HFFc6 (cell line): Measurements from ENCODE around the gene SLC35D3. TPM values are rescaled to one million over a fixed set of nuclear protein-coding genes. Genes with fewer than 3 reads are reported as not detected.

ENCODE experiments used
- DNase-seq: peaks from one replicate; pipeline ENCODE4 v3.0.0-alpha.2; 2018
- H3K27ac Mint-ChIP-seq: 2 replicates; pipeline ENCODE4 v1.8.0; 2020; ENCODE audit warnings: mild to moderate bottlenecking, mixed read lengths
- H3K27me3 Mint-ChIP-seq: 2 replicates; pipeline ENCODE4 v1.8.0; 2021; ENCODE audit warnings: mild to moderate bottlenecking, moderate library complexity, mixed read lengths; ENCODE audit not compliant: insufficient read depth
- H3K36me3 Mint-ChIP-seq: 2 replicates; pipeline ENCODE4 v1.8.0; 2021; ENCODE audit warnings: low read depth, mixed read lengths
- H3K4me1 Mint-ChIP-seq: 2 replicates; pipeline ENCODE4 v1.8.0; 2020; ENCODE audit warnings: low read depth, mixed read lengths
- H3K4me3 Mint-ChIP-seq: 2 replicates; pipeline ENCODE4 v1.8.0; 2020; ENCODE audit warnings: mild to moderate bottlenecking, moderate library complexity, mixed read lengths
- H3K9me3 Mint-ChIP-seq: 2 replicates; pipeline ENCODE4 v1.8.0; 2020; ENCODE audit warnings: mild to moderate bottlenecking, mixed read lengths
- total RNA-seq, 6 experiments: library from RNA; stranded (reverse); fragmentation: NEBNext Ultra II Directional; extraction: Animal tissue kit (Norgen Biotek cat#: 25700); gene quantifications; 2 replicates in 1 of 6; 3 replicates in 5 of 6; pipeline ENCODE4 v1.2.3, GENCODE V29; 2021
- TF ChIP-seq, protein P1 (sequence below): fragments of 200-600 bp; sonication (generic); IDR thresholded peaks from 2 replicates; pipeline ENCODE4 v1.5.0; 2021; ENCODE audit warnings: antibody characterized with exemption, mild to moderate bottlenecking

Gene SLC35D3
- total RNA-seq, 6 experiments from 2014 or later: not detected

DNA sequence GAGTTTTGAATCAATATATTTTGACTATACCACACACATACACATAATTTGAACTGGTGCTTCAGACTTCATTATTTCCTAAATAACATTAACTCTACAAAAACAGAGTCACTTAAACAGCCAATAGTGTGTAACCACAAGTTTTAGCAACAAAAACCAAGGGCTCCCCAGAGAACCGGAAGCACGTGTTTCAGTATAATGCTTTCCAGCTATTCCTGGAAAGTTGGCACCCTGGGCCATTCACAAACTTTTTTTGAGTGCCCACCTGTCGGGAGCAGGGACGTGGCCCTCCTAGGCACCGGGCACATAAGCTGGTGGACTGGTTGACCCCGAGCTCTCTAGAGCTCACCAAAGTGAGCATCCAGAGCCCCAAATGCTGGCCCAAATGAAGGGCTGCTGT lies 1.9 kb upstream of the SLC35D3 start:
- Mint-ChIP-seq H3K27me3 (peaks cover 19% of the 10 kb centered on the region), H3K4me3 (peak overlapping the region; percentile 75; the same call in 1 of the 2 replicates), H3K27ac (no peak overlapping the region)

DNA sequence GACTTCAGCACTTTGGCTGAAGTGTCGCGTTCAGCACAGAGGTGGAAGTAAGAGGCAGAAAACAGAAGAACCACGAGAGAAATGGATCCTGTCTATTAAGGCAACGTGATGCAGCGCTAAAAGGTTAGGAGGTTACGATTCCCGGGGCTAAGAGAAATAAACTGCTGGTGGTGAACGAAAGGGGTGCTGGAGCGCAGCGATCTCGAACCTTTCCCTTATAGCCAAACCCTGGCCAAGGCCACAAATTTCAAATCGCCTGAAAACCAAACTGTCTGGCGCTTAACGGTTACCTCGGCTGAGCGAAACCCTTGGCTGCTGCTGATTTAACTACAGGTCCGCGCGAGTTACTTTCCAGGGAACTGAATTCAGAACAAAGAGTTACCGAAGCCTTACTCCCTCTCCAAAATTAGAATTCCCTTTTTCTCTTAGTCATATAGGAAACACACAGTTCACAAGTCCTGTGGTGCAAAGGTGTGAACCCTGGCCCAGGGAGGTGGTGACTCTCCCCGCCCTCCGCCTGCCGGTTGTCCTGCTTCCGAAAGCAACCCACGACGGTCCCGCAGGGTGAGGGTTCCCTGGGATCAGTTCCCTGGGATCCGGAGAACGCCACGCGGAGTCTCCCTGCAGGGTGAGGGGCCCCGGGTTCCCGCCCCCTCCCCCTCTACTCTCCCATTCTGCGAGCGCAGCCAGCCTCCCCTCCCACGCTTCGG lies 1.3 kb upstream of the SLC35D3 start:
- Mint-ChIP-seq H3K36me3 (no peaks in the 10 kb centered on the region), H3K27ac (no peak overlapping the region), H3K4me3 (peak overlapping the region; percentile 75), H3K4me1 (peaks cover 9% of the 10 kb centered on the region), H3K9me3 (no peaks in the 10 kb centered on the region), H3K27me3 (peaks cover 21% of the 10 kb centered on the region)
- no peak for DNase-seq
- TF ChIP-seq, protein P1, sequence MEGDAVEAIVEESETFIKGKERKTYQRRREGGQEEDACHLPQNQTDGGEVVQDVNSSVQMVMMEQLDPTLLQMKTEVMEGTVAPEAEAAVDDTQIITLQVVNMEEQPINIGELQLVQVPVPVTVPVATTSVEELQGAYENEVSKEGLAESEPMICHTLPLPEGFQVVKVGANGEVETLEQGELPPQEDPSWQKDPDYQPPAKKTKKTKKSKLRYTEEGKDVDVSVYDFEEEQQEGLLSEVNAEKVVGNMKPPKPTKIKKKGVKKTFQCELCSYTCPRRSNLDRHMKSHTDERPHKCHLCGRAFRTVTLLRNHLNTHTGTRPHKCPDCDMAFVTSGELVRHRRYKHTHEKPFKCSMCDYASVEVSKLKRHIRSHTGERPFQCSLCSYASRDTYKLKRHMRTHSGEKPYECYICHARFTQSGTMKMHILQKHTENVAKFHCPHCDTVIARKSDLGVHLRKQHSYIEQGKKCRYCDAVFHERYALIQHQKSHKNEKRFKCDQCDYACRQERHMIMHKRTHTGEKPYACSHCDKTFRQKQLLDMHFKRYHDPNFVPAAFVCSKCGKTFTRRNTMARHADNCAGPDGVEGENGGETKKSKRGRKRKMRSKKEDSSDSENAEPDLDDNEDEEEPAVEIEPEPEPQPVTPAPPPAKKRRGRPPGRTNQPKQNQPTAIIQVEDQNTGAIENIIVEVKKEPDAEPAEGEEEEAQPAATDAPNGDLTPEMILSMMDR: no peak

More for the DNA sequence above, 1.9 kb upstream of the SLC35D3 start:
- no peaks in the 10 kb centered on the region for H3K36me3 Mint-ChIP-seq
- no peaks in the 10 kb centered on the region for H3K9me3 Mint-ChIP-seq
- TF ChIP-seq, protein P1: no peak
- no peak for DNase-seq
- H3K4me1 Mint-ChIP-seq: peaks cover 9% of the 10 kb centered on the region

DNA sequence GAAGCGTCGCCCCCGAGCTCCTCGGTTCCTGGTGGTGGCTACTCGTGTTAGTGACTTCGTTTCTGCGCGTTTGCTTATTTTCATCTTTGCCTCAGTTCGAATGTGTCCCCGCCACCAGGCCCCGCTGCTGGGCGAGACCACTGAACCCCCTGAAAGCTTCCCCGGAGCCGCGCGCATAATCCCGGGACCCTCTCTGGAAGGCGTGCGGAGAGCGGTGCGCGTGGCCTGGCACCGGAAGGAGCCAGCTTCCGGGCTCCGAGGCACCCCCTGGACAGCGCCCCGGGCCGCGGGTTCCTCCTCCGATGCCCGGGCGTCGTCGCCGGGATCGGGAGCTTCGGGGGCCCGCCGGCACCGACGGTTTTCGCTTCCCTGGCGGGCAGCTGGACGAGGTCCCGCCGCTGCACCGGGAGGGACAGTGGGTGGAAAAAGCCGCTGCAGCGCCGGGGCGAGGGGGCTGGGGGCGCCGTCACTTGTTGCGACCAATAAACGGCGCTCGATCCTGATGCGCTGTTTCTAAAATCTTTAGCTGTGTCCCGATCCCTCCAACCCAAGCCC lies 643 bp upstream of the SLC35D3 start:
- no peaks in the 10 kb centered on the region for H3K36me3 Mint-ChIP-seq
- H3K27ac Mint-ChIP-seq: no peak overlapping the region
- peak overlapping the region; percentile 75 for H3K4me3 Mint-ChIP-seq
- H3K9me3 Mint-ChIP-seq: no peaks in the 10 kb centered on the region
- peaks cover 9% of the 10 kb centered on the region for H3K4me1 Mint-ChIP-seq
- TF ChIP-seq, protein P1: no peak
- H3K27me3 Mint-ChIP-seq: peaks cover 24% of the 10 kb centered on the region
- DNase-seq: no peak

- no peak overlapping the region for H3K27ac Mint-ChIP-seq
- H3K27me3 Mint-ChIP-seq: peaks cover 24% of the 10 kb centered on the region
- peaks cover 9% of the 10 kb centered on the region for H3K4me1 Mint-ChIP-seq
- H3K36me3 Mint-ChIP-seq: no peaks in the 10 kb centered on the region
- peak overlapping the region; percentile 73; the same call in 1 of the 2 replicates for H3K4me3 Mint-ChIP-seq
- TF ChIP-seq, protein P1: no peak
- DNase-seq: no peak
- no peaks in the 10 kb centered on the region for H3K9me3 Mint-ChIP-seq
Observed at GRCh38 chr6:136922685-136923006, 545 bp downstream of the SLC35D3 start.

DNA sequence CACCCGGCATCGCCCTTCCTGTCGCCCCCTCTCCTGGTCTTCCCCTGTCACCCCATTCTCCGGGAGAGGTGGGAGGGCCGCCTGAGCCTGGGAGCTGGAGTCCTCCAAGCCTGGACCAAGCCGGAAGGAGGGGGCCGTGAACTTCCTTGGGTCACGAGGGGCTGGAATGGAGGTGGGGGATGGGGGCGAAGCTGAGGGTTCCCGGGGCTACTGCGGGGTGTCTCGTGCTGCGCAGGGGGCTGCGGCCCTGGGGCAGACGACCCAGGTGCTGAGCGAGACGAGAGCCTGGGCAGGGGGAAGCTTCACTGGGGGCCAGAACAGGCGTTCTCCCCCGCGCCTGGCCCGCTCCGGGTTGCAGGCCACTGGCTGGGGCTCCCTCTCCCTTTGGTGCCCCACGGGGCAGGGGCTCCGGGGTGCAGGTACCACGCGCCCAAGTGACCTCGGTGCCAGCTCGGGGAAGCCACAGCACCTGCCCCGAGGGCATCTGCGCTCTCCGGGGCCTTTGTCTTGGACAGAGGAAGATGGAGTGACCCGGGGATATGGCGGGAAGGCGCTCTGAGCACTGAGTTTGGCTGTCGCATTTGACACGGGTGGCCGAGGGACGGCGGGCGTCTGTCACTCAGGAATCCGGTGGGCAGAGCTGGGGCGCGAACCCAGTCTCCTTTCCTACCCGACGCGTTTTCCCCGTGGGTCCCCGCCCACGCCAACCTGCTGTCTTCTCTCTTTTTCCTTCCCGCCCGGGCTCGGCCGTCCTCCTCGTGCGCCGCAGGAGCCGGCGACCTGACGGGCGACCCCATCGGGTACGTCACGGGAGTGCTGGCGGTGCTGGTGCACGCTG lies 1.2 kb downstream of the SLC35D3 start:
- H3K36me3 Mint-ChIP-seq: no peaks in the 10 kb centered on the region
- no peak overlapping the region for H3K4me3 Mint-ChIP-seq
- no peaks in the 10 kb centered on the region for H3K9me3 Mint-ChIP-seq
- H3K27me3 Mint-ChIP-seq: peaks cover 24% of the 10 kb centered on the region
- TF ChIP-seq, protein P1: no peak
- DNase-seq: no peak
- H3K4me1 Mint-ChIP-seq: peaks cover 9% of the 10 kb centered on the region
- H3K27ac Mint-ChIP-seq: no peak overlapping the region
